Middle frontal gyrus (tissue), 1 donor: Measurements from ENCODE around the gene ZNF835.

Experiments
- DNase-seq: peaks from one replicate; pipeline ENCODE4 v3.0.0-alpha.2; 2015; ENCODE audit warnings: low spot score; ENCODE audit errors: extremely low spot score

The ZNF835 gene

GRCh38 chr19:56663931-56664500 lies 7.5 kb downstream of the ZNF835 start:
- DNase-seq: no peak

- no peak for DNase-seq
Observed at GRCh38 chr19:56661248-56661647, 10.3 kb downstream of the ZNF835 start.

GRCh38 chr19:56660381-56661107 lies 11.0 kb downstream of the ZNF835 start:
- DNase-seq: no peak

DNA sequence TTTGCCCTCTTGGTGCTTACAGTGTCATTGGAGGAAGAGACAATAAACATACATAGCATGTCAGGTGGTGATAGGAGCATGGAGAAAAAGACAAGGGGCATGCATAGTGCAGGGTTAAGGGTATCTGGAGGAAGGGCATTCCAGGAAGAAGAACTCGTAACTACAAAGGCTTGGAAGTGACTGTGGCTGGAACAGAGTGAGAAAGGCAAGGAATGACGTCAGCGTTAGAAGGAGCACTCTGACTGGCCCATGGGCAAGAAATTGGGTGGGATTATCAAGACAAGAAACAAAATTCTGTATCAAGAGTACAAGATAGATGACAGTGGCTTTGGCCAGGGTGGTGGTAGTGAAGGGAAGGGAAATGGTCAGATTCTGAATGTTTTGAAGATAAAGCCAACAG lies 17.4 kb downstream of the ZNF835 start:
- DNase-seq: no peak

DNA sequence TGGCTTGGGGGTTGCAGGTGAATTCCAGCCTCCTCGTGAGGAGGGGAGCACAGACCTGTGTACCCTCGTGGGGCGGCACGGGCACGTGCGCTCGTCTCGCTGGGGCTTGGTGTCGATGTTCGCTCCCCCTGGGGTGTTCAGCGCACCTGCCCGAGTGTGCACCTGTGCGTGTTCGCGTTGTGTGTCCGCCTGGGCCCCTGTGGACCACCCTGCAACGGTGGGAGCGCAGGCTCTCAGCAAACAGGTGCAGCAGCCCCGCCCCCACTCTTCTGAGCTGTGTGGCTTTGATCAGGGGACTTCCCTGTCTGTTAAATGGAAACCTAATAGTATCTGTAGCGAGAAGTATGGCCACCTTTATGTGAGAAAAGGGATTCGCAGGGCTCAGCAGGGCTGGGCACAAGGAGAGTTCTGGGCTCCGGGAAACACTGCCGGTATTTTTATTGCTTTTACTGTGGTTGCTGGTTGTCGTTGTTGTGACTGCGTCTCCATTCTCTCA lies 28.0 kb downstream of the ZNF835 start:
- DNase-seq: no peak

DNA sequence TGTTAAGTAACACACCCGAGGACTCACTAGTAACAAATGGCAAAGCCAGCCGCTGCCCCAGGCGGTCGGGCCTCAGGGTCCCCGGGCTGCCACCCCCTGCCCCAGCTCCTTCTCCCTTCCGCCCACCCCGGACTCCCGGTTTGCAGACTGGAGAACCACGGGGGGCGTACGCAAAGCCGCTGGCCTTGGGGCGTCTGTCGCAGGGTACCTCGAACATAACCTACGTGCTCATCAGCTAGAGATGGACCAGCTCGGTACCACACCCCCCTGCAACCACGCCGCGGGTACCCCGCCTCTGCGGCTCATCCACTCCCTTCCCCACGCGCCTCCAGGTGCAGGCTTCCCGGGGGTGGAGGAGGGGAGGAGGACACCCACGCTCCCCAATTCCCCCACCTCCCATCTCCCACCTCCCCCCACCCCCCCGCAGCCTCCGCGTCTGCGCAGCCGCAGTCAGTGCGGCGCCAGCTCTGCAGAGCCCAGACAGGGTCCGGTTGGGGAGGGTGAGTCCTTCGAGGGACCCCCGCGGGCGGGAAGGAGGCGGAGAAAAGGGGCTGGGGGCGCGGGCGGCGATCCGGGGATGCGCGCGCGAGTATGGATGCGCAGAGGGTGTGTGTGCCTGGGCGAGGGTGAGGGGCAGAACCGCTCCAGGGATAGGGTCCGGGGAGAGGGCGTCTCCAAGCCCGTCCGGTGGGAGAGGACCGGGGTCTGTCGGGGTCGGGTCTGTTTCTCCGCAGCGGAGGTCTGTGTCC lies 28.7 kb downstream of the ZNF835 start, which contains the start of gene SMIM17:
Gene SMIM17, plus strand, starts transcription at position 449 of the 749 bp plus-strand sequence. CDS start 2,509 bp downstream, outside the sequence.
- no peak for DNase-seq

DNA sequence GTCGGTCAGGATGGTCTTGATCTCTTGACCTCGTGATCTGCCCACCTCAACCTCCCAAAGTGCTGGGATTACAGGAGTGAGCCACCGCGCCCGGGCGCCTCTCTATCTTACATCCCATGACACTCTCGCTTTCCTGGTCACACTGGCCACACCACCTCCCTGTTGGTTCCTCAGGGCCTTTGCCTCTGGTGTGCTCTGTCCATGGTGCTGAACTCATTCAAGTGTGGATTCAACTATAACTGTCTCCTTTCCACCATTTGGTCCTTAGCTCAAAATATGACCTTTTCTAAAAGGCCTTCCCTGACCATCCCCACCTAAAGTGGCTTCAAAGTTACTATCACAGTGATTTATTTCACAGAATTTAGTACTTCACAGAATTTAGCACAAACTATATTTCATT lies 32.3 kb downstream of the ZNF835 start:
- no peak for DNase-seq

DNA sequence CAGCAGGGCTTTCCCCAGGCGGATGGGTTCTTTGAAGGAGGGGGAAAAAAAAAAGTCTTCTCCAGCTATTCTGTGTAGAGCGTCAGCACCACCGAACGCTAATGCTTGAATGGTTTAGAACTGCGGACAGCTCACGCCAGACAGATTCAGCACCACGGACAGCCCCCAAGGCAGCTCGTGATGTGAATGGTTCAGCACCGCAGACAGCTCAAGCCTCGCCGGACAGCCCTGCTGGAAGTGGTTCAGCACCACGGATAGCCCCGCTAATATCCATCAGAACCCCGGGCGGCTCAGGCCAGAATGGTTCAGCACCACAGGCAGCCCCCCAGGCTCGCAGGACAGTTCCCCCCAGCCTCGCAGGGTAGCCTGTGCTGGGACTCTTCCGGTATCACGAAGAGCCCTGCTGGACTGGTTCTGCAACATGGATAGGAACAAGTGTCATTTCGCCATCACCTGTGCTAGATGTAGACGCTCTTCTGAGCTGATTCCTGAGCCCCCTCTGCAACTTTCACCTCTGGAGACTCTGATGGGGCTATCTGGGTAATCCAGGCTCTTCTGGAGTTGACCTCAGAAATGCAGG lies 33.5 kb downstream of the ZNF835 start:
- peak; percentile 36 for DNase-seq

- no peak for DNase-seq
Observed at GRCh38 chr19:56633021-56633420, 38.5 kb downstream of the ZNF835 start.

DNA sequence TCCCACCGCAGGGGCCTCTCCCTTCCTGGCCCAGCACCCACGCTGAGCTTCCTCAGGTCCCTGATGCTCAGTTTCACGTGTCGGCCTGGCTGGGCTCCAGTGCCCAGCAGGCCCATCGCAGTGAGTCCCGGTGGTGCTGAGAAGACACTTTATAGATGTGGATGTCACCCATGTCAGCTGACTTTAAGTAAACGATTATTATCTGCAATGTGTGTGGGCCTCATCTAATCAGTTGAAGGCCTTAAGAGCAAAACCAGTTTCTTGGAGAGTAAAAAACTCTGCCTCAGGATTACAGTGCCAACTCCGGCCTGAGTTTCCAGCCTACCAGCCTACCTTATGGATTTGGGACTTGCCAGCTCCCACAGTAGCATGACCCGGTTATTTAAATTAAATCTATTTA lies 45.8 kb downstream of the ZNF835 start:
- DNase-seq: no peak

DNA sequence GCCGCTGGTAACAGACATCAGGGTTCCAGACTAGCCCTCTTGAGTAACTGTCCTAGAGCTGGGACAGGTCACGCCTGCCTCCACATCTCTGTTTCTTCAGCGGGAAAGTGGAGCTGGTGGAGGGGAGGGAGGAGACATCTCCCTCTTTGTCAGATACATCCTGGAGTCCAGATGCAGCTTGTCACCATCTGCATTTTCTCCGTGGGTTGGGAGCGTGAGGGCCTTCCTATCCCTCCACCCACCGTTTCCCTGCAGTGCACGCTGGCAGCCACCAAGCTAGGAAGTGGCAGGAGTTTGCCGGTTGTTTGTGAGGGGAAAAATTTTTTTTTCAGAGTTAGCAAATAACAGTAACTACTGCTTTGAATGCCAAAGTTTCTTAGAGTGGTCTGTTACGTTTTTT lies 48.6 kb downstream of the ZNF835 start:
- DNase-seq: no peak

GRCh38 chr19:56622374-56622773 lies 49.2 kb downstream of the ZNF835 start:
- DNase-seq: no peak

GRCh38 chr19:56619121-56619520 lies 52.4 kb downstream of the ZNF835 start:
- no peak for DNase-seq

DNA sequence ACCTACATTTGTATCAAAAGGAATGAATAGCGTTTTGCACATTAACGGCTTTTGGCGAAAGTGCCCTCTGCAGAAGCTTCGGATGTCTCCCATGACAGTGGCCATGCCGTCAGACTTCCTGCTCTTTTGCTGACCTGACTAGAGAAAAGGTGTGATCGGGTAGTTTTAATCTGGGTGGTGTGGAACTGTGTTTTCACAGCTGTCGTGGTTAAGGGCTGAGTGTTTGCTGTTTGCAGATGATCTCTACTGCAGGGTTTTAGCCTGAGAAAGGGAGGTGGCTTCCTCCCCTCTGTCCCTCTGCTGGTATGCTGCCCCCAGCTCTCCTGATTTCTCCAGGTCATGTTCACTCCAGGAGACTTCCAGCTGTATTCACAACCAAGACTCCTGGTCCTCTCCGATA lies 54.0 kb downstream of the ZNF835 start:
- no peak for DNase-seq

DNA sequence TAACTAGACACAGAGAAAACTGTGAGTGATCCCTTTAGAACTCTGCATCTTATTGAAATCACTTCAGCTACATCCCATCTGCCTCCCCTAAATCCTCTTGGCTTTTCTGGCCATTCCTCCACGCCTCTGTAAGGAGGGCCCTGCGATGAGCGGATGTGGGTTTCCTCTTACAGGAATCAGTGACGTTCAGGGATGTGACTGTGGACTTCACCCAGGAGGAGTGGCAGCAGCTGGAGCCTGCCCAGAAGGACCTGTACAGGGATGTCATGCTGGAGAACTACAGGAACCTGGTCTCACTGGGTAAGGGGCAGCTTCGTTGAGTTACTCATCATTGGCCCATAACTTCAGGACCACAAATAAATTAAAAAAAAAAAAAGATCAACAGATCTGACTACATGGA lies 57.9 kb downstream of the ZNF835 start:
- DNase-seq: no peak

DNA sequence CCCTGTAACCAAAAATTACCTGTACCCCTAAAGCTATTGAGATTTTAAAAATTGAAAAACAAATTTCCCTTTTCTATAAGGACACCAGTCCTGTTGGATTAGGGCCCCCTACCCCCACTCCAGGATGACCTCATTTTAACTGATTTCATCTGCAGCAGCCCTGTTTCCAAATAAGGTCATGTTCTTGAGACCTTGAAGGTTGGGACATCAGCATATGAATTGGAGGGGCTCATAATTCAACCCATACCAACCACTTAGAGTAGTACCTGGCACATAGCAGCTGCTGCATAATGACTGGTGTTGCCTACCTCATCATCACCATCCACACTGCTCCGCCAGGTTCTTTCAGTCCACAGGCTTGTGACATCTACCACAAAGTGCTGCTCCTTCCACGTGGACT lies 58.8 kb downstream of the ZNF835 start:
- no peak for DNase-seq
